Left hindlimb (tissue), 1 donor: ENCODE data around the gene TLR7.
A peak's percentile ranks its signal among the peaks of the same experiment; 100 is the strongest.

Experiments used
- DNase-seq: peaks from one replicate; pipeline ENCODE4 v3.0.0-alpha.2; 2018

The TLR7 gene

DNA sequence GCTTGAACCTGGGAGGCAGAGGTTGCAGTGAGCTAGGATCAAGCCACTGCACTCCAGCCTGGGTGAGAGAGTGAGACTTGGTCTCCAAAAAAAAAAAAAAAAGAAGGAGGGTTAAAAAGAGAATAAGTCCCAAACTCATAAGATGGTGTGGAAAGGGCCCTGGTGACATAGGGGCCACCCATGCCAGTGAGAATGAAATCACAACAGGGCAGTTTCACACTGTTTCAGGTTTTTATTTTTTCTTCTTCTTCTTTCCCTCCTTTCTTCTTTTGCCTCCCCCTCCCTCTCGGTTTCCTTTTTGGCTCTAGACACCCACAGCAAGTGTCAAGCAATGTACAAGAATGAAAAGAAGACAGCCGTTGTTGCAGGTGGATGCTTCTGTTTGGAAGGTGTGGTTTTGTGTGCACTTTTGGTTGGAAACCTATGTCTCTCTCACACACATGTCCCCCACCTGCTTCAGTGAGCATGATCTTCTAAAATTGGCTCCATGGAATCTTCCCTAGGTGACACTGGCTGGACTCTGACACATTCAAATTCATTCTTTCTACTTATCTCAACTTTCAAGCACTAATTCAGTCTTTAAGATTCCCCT is 25.1 kb downstream of the TLR7 start:
- DNase-seq = no peak

DNA sequence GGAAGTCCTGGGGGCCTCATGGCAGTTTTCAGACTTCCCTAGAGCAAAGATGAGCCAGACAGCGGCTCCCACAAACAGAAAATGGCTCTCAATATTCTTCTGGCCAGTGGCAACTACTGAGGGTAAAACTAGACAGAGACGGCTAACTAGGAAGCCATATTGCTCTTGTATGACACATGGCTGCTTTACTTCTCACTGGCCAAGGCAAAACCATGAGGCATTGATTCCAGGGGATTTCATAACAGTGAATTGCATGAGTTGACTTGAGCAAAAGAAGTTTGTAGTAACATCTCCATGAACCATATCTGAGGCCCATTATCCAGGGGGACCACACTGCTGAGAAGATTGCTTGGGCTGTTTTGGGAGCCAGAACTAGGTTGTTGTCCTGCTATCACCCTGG is 25.8 kb downstream of the TLR7 start:
- no peak for DNase-seq

DNA sequence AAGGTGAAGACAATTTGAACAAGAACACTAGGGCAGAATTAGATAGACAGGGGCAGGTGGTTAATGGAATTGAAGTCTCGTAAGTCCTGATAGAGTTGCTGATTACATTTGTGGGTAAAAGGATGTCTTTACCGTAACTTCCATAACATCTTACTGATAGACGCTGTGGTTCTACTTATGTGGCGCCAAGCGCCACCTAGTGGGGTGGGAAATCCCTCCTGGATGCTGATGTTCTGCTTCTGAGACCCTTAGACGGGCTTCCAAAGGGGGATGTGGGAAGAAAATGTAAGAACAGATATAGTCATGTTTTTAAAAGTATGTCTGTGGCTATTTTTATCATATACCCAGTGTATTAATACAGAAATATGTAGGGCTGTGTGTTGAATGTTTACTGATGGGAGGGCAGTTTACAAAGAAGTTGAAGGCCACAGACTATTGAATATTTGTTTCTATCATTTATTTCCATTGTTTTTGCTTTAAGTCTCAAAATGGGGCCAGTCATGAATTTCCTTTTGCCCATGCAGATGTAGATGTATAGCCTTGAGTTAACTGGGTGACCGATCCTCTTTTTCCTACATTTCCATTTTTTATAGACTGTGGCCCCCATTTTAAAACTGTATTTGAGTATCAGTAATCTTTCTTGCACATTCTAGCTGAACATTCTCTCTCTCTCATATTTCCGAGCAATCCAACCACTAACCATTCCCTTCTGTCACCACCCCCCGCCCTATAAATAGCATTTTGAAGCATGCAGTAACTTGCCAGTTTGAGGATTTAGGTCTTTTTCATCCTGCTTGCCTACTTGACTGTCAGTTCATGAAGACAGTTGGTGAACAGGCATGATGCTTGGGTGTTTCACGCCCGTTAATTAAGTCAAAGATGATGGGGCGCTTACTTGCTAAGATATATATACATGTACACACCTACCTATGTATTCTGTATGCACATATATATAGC is 27.5 kb downstream of the TLR7 start:
- no peak for DNase-seq

DNA sequence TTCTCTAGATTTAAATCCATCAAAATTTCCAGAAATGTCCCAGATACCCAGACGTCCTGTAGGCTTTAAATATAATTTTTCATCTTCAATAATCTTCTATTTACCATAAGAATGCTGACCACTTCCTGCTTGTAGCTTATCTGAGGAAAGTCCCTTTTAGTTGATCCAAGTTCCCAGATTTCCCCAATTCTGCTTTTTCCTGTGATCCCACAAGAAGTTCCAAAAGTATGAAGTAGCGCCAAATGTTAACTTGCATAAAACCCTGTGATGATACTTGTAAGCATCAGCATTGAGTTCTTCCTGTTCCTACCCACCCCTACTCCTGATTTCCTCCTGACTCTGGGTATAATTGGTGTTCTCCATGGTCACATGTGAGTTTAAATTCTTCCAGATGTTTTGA is 29.0 kb downstream of the TLR7 start:
- DNase-seq = no peak

DNA sequence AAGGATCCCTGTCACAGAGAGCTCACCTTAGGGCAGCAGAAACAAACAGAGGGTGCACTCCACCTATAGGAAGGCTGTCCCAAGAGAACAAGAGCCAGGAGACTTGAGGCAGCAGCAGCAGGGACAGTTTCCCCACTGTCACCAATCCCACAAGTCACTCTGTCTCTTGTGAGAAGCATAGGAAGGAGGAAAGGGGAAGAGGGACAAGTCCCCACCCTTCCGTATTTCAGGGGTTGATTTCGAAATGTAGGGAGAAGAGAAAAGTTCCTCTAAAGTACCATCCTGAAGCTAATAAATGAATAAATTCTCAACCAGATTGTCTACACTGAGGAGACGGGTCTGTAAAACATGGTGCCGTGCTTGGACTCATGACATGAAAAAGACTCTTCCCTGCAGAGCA is 30.1 kb downstream of the TLR7 start:
- no peak for DNase-seq

DNA sequence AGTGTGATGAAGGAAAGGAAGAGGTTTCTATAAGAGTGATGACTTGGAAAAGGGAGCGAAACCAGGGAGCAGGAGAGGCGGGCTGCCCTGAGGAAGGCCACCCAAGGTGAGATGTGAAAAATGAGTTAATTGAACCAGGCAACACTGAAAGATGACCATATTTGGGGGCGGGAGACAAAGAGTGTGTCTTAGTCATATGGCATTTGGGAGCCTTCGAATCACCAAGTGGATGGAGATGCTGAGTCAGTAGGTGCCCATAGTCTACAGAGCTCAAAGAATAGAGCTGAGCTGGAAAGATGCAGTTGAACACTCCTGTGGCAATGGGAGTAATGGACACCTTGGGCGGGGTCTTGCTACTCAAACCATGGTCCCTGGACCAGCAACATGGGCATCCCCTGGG is 31.2 kb downstream of the TLR7 start:
- DNase-seq = no peak

DNA sequence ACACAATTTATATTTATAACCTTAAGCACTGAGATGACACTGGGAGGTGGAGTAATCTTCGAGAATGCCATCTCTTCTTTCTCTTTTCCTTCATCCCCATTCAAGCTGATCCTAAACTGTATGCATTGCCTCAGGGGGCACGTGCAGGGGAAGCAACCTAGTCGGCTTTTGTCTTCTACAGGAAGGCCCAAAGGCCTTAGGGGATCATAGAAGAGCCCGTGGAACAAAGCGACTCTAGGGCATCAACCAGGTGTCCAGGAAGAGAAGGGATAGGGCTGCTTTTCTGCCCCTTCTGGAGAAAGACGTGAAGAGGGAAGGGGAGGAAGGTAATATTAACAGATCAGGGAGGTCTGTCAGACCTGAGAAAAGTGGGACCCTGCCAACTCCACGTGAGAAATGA is 32.6 kb downstream of the TLR7 start:
- DNase-seq = no peak

DNA sequence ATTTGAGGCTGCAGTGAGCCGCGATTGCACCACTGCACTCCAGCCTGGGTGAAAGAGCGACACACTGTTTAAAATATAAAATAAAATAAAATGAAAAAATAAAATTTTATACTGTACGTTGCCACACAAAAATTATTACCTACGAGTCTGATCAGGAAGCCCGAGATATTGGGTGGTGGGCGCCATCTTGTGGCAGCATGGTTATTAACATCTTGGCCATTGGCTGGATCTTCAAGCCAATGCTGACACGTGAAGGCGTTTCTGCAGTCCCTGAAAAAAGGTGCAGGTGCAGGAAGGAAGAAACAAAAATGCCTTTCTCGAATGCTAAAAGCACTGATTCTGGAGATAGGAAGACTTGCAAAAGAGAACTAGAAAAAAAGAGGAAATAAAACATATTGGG is 34.6 kb downstream of the TLR7 start:
- DNase-seq = peak; percentile 50

DNA sequence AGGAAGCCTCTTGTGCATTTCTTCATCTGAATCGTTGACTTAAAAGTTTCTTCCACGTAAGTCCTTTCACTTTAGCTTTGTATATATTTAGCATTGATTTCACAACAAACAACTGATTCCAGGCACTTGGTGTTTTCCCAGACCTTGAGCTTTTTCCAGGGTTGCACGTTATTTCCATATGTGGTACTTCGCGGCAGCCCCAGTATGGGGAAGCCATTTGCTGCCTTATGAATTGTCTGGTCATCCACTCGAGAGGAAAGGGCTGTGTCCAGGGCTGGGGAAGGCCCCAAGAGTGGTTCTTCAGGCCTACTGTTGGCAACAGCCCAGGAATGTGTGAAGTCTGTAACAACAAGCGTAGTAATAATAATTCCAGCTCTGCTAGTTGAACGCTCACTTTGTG is 36.8 kb downstream of the TLR7 start:
- no peak for DNase-seq

DNA sequence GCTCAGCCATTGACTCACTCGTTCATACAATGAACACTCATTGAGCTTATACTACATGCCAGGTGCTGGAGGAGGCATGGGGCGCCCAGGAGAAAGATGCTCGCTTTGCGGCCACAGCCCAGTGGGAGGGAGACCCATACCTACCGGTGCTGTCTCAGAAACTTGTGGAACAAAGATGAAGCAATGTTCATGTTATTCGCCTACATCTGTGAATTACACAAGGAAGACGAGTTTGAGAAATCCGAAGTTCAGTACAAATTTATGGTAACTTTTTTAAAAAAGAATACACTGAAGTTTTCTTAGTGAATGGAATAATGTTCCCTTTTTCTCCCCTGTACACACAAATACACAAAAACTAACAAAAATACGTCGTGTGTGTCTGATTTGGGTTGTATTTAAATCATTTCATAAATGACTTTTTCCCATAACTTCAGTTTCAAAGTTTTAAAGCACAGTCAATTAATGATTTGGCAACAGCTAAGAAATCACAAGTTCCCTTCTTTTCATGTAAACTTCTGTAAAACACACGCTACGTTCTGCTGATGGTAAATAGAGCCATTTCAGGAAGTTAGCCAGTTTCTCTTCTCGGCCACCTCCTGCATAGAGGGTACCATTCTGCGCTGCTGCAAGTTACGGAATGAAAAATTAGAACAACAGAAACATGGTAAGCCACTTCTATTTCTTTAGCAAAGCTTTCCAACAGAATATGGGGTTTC is 39.3 kb downstream of the TLR7 start, which contains the start of gene TLR8:
Gene TLR8, plus strand, starts transcription at position 575 of the 716 bp plus-strand sequence. Its CDS starts 87 bp downstream, at position 662.
- DNase-seq = no peak

DNA sequence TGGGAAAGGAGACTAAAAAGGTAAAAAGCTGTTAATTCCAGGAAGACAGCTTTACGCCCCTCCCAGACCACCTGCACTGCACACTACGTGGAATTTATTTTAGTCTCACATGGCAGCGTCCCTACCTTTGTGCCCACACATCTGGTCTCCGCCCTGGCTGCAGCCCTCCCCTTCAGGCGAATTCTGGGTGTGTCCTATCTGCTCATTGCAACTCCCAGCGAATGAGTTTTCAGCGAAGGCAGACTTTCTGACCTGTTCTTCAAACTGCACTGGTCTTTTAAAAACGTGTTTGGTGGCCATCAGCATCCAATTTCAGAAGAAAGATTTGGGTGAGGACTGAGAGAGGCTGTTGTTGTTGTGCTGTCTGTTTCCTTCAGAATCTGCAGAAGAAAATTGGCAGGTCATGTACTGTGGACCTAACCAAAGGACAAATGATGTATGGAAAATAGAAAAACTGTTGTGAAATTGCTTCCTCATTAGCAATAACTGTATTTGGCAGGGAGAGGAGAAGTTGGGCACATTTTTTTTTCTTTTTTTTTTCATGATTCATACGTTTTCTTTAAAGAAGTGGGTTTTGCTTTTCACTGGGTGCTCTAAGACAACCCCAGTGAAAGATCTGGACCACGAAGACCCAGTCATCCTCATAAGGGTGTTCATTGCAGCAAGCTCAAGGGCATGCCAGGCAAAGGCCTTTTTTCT is 43.7 kb downstream of the TLR7 start:
- DNase-seq = no peak

DNA sequence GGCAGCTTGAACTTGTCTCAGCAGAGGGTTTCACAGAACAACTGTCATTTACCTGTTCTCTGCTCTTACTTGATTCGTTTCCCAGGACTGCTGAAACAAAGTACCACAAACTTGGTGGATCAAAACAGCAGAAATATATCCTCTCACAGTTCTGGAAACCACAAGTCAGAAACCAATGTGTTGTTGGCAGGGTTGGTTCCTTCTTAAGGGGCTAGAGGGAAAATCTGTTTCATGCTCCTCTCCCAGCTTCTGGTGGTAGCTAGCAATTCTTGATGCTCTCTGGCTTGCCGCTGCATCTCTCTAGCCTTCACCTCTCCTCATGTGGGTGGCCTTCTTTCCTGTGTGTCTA is 44.2 kb downstream of the TLR7 start:
- no peak for DNase-seq

DNA sequence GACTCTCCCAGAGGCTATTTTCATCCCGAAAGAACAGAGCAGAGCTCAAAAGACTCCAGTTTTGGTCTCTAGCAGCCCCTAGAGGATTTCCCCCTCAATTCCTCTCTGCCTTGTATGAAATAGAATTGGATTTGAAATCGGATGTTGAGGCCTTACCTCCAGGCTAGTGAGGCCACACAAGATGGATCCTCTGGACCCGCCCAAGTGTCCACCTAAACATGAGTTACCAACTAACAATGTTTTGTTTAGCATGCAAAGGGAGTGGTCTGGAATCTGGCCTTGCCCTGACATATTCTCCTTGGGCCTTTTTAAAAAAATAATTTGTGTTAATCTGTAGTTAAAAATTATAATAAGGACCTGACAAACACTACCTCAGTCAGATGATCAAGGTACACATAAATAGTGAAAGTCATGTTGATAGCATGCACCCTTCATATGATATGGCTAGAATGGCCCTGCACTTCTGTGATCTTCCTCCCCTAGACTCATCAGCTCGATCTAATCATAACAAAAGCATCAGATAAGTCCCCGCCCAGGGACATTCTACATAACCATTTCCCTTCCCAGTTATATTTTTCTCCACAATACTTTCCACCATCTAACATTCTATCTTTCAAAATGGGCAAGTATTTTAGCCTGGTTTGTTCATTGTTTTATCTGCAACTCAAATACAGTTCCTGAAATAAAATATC is 46.1 kb downstream of the TLR7 start:
- no peak for DNase-seq

DNA sequence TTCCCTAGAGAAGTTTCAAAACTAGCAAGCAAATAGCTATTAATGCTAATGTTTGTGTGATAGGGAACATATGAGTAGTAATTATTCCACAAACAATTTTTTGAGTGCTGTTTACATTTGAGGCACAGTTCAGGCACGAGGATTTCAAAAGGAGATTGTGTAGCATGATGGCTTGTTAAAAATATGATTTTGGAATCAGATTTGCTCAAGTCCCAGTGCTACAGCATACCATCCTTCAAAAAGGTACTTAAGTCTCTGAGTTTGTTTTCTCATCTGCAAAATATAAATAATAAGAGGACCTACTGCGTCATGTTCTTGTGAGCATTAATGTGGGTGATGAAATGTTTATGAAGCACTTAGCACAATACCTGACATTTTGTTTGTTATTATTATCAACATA is 50.9 kb downstream of the TLR7 start:
- DNase-seq = no peak

DNA sequence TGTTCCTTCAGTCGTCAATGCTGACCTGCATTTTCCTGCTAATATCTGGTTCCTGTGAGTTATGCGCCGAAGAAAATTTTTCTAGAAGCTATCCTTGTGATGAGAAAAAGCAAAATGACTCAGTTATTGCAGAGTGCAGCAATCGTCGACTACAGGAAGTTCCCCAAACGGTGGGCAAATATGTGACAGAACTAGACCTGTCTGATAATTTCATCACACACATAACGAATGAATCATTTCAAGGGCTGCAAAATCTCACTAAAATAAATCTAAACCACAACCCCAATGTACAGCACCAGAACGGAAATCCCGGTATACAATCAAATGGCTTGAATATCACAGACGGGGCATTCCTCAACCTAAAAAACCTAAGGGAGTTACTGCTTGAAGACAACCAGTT is 52.2 kb downstream of the TLR7 start:
- DNase-seq = no peak

DNA sequence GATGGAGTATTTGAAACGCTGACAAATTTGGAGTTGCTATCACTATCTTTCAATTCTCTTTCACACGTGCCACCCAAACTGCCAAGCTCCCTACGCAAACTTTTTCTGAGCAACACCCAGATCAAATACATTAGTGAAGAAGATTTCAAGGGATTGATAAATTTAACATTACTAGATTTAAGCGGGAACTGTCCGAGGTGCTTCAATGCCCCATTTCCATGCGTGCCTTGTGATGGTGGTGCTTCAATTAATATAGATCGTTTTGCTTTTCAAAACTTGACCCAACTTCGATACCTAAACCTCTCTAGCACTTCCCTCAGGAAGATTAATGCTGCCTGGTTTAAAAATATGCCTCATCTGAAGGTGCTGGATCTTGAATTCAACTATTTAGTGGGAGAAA is 52.7 kb downstream of the TLR7 start:
- no peak for DNase-seq

DNA sequence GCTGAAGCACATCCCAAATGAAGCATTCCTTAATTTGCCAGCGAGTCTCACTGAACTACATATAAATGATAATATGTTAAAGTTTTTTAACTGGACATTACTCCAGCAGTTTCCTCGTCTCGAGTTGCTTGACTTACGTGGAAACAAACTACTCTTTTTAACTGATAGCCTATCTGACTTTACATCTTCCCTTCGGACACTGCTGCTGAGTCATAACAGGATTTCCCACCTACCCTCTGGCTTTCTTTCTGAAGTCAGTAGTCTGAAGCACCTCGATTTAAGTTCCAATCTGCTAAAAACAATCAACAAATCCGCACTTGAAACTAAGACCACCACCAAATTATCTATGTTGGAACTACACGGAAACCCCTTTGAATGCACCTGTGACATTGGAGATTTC is 54.1 kb downstream of the TLR7 start:
- DNase-seq = no peak

DNA sequence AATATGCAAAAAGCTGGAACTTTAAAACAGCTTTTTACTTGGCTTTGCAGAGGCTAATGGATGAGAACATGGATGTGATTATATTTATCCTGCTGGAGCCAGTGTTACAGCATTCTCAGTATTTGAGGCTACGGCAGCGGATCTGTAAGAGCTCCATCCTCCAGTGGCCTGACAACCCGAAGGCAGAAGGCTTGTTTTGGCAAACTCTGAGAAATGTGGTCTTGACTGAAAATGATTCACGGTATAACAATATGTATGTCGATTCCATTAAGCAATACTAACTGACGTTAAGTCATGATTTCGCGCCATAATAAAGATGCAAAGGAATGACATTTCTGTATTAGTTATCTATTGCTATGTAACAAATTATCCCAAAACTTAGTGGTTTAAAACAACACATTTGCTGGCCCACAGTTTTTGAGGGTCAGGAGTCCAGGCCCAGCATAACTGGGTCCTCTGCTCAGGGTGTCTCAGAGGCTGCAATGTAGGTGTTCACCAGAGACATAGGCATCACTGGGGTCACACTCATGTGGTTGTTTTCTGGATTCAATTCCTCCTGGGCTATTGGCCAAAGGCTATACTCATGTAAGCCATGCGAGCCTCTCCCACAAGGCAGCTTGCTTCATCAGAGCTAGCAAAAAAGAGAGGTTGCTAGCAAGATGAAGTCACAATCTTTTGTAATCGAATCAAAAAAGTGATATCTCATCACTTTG is 55.2 kb downstream of the TLR7 start:
- DNase-seq = no peak

DNA sequence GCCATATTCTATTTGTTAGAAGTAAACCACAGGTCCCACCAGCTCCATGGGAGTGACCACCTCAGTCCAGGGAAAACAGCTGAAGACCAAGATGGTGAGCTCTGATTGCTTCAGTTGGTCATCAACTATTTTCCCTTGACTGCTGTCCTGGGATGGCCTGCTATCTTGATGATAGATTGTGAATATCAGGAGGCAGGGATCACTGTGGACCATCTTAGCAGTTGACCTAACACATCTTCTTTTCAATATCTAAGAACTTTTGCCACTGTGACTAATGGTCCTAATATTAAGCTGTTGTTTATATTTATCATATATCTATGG is 55.7 kb downstream of the TLR7 start:
- no peak for DNase-seq

DNA sequence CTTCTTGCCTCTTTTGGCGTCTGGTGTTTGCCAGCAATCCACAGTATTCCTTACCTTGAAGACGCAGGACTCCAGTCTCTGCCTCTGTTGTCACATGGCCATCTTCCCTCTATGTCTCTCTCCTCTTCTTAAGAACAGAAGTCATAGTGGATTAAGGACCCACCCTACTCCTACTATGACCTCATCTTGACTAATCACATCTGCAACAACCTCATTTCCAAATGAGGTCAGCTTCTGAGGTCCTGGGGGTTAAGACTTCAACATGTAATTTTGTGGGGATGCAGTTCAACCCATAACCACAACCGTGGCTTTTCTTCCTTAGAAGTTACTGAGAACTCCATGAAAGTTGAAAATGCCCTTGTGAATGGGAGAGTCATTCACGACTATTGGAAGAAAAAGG is 62.8 kb downstream of the TLR7 start:
- no peak for DNase-seq

DNA sequence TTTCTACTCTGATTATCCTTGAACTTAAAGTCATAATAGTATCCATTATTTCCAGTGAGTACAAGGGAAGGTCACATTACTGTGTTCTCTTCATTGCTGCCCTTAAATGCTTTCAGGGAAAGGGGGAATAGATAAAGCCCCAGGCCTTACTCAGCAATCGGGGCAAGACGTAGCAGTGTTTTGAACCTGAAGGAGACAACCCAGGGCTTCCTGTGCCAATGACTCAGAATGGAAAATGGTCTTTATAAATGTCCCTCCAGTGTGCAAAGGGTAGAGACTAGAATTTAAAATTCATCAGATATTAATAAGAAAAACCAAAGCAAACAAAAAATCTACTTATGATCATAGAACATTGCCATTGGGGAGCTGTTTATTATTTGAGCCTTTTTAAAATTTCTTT is 63.3 kb downstream of the TLR7 start:
- no peak for DNase-seq

DNA sequence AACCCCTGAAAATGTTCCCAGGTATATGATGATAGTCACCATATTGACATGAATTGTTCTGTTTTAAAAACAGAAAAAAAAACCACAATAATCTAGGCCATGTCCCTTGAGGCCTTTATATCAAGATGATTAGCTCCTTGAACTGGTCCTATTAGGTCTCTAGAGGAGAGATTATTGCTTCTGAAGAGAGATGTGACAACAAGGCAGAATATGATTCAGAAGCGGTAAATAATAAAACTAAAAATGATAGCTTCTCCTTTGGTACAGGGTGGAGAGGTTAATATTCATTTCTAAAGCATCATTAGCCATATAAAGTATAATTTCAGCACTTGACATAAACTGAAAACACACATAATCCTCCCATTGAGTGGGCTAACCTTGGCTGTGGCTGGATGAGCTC is 65.4 kb downstream of the TLR7 start:
- no peak for DNase-seq
